Osteoblast (primary cell): ENCODE measurements around the gene SF3B6. TPM values are rescaled to one million over a fixed set of nuclear protein-coding genes. Genes with fewer than 3 reads are reported as not detected.
A peak's percentile ranks its signal among the peaks of the same experiment; 100 is the strongest.

Source experiments
- DNase-seq: peaks from one replicate; pipeline ENCODE4 v3.0.0; 2011; ENCODE audit warnings: low spot score, mixed read lengths; ENCODE audit not compliant: insufficient read length; ENCODE audit errors: missing footprints
- H2AFZ ChIP-seq: 2 replicates; pipeline ENCODE4 v1.6.0; 2011; ENCODE audit warnings: mild to moderate bottlenecking, low read length
- H3K27ac ChIP-seq: 2 replicates; pipeline ENCODE4 v1.5.1; 2011; ENCODE audit warnings: mild to moderate bottlenecking, low read depth, low read length, moderate library complexity
- H3K27me3 ChIP-seq: 2 replicates; pipeline ENCODE4 v1.6.0; 2012; ENCODE audit warnings: mild to moderate bottlenecking, control low read depth, inconsistent platforms, low read length, moderate library complexity; ENCODE audit not compliant: insufficient read depth
- H3K36me3 ChIP-seq: 2 replicates; pipeline ENCODE4 v1.5.1; 2011; ENCODE audit warnings: mild to moderate bottlenecking, low read length, control low read depth, moderate library complexity; ENCODE audit not compliant: insufficient read depth
- H3K4me1 ChIP-seq: 2 replicates; pipeline ENCODE4 v1.5.1; 2011; ENCODE audit warnings: mild to moderate bottlenecking, low read length, control low read depth, moderate library complexity; ENCODE audit not compliant: insufficient read depth
- H3K4me2 ChIP-seq: 2 replicates; pipeline ENCODE4 v1.6.0; 2011; ENCODE audit warnings: mild to moderate bottlenecking, low read length; ENCODE audit not compliant: insufficient read depth
- H3K4me3 ChIP-seq: fragments of 200-600 bp; sonication (generic); 3 replicates; pipeline ENCODE4 v1.5.1; 2012; ENCODE audit warnings: mild to moderate bottlenecking, low read length, inconsistent platforms; ENCODE audit not compliant: insufficient read depth
- H3K79me2 ChIP-seq: 2 replicates; pipeline ENCODE4 v1.6.0; 2012; ENCODE audit warnings: mild to moderate bottlenecking, low read length, control low read depth, inconsistent platforms; ENCODE audit not compliant: insufficient read depth
- H3K9me3 ChIP-seq: 2 replicates; pipeline ENCODE4 v1.5.1; 2011; ENCODE audit warnings: low read depth, low read length, control low read depth
- H4K20me1 ChIP-seq: 2 replicates; pipeline ENCODE4 v1.6.0; 2012; ENCODE audit warnings: mild to moderate bottlenecking, low read length, control low read depth; ENCODE audit not compliant: insufficient read depth
- CTCF ChIP-seq: IDR thresholded peaks from 2 replicates; pipeline ENCODE4 v1.5.1; 2011; ENCODE audit warnings: mild to moderate bottlenecking, low read depth, low read length, moderate library complexity; ENCODE audit errors: extremely low read depth
- total RNA-seq: library from RNA; depleted of rRNA; stranded (reverse); fragments of >200 nt; gene quantifications from 2 replicates; pipeline ENCODE4 v1.2.3, GENCODE V29; 2012

Gene SF3B6
- total RNA-seq, 1 donor: 96.6 TPM

DNA sequence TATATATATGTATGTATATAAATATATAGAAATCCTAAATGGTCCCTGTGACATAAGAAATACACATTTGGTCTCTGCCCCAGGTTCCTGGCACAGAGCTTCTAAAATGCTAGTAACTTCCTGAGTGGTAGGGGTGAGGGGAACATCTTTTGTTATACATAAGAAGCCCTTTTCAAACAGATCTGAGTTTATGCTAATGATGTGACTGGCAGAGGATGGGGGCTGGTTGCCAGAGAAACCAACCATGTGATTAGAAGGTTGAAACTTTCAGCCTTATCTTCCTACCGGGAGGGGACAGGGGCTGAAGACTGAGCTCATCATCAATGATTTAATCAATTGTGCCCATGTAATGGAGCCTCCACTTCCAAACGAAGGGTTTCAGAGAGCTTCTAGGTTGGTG, 49.9 kb downstream of the SF3B6 start:
- no peak for TF ChIP-seq CTCF
- Histone ChIP-seq H3K4me1 (peaks cover 5% of the 10 kb centered on the region), H4K20me1 (no peaks in the 10 kb centered on the region), H3K4me2 (no peak overlapping the region), H3K4me3 (no peak overlapping the region), H3K9me3 (no peaks in the 10 kb centered on the region), H2AFZ (no peak overlapping the region), H3K79me2 (peaks cover 2% of the 10 kb centered on the region), H3K27ac (no peak overlapping the region), H3K36me3 (peaks cover 27% of the 10 kb centered on the region), H3K27me3 (no peaks in the 10 kb centered on the region)
- no peak for DNase-seq

DNA sequence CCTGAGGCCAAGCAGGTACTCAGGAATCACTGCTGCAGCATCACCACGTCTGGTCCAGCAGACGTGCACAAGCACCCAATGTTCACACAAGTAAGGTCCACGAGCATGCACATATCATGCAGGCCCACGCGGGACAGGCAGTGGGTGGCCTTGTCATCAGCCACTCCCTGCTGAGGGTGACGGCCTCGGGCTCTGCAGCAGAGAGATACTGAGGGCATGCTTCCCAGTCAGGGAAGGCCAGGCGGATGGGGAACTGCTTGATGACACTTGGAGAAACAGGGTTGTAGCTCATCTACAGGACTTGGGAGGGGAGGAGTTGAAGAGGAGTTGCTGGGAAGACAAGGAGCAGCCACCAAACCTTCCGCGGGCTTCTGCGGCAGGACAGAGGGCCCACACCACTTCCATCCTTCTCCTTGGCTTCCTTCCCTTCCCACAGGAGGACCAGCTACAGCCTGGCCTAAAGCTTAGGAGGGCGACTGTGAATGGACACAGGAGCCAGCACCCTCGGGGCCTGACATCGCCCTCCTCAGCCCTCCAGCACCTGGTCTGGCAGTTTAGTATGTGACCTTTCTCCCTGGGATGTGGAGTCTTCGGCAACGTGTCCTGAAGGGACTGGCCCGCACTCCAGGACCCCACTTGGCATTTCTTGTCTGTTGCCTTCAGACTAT, 51.0 kb downstream of the SF3B6 start:
- Histone ChIP-seq H3K4me2 (no peak overlapping the region), H4K20me1 (no peaks in the 10 kb centered on the region), H3K27me3 (no peaks in the 10 kb centered on the region), H3K36me3 (peaks cover 19% of the 10 kb centered on the region), H2AFZ (no peak overlapping the region), H3K4me1 (no peaks in the 10 kb centered on the region), H3K27ac (no peak overlapping the region), H3K79me2 (peaks cover 2% of the 10 kb centered on the region), H3K9me3 (no peaks in the 10 kb centered on the region), H3K4me3 (no peak overlapping the region)
- no peak for TF ChIP-seq CTCF
- no peak for DNase-seq

- H3K36me3 ChIP-seq: peaks cover 10% of the 10 kb centered on the region
- TF ChIP-seq CTCF: peak; percentile 61
- H3K79me2 ChIP-seq: no peaks in the 10 kb centered on the region
- H3K9me3 ChIP-seq: no peaks in the 10 kb centered on the region
- peak; percentile 94 for DNase-seq
- H4K20me1 ChIP-seq: no peaks in the 10 kb centered on the region
- H3K4me2 ChIP-seq: no peak overlapping the region
- no peaks in the 10 kb centered on the region for H3K4me1 ChIP-seq
- H2AFZ ChIP-seq: no peak overlapping the region
- H3K4me3 ChIP-seq: no peak overlapping the region
- no peak overlapping the region for H3K27ac ChIP-seq
- H3K27me3 ChIP-seq: no peaks in the 10 kb centered on the region
Observed at GRCh38 chr2:24024018-24024417, 52.1 kb downstream of the SF3B6 start.

DNA sequence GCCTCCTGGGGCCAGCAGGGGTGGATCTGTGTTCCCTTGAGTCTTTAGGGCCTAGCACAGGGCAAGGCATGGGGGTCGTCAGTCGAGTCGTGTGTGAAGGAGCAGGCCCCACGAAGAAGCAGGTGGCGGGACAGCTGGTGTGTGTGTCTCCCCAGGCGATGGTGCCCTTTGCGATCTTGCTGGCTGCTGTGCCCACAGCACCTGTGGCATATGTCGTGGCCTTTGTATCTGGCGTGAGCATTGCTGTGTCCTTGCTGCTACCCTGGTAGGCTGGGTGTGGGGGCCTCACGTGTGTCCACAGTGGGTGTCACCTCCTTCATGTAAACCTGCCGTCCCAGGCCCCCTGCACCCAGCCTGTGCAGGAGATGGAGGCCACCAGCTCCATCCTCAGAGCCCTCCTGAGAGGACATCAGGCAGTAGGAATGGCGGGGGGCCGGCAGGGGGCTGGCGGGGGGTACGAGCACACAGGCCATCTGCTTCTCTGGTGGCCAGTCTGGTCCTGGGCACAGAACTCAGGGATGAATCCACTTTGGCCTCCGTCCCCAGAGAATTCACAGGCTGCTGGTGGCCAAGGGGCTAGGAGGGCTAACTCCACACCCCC, 53.1 kb downstream of the SF3B6 start:
- Histone ChIP-seq H3K36me3 (peaks cover 10% of the 10 kb centered on the region), H3K4me3 (no peak overlapping the region), H3K4me2 (no peak overlapping the region), H3K79me2 (no peaks in the 10 kb centered on the region), H3K27ac (no peak overlapping the region), H3K9me3 (no peaks in the 10 kb centered on the region), H4K20me1 (no peaks in the 10 kb centered on the region), H2AFZ (no peak overlapping the region), H3K27me3 (no peaks in the 10 kb centered on the region), H3K4me1 (no peaks in the 10 kb centered on the region)
- TF ChIP-seq CTCF: no peak
- DNase-seq: no peak
